EH (cell line): ENCODE results near the gene CLHC1.
"Not testable (repeated sequence)": the region's sequence is repeated elsewhere in the genome, so short reads cannot be mapped to it uniquely, and the experiment has no call there.

Experiments
- DNase-seq: peaks from one replicate; pipeline ENCODE4 v3.0.0-alpha.2; 2015; ENCODE audit warnings: low read depth

CLHC1 gene

GRCh38 chr2:55153584-55154299, 78.4 kb downstream of the CLHC1 start:
- DNase-seq, result no peak

- no peak for DNase-seq
Measured at GRCh38 chr2:55152475-55153412, 79.3 kb downstream of the CLHC1 start.

- DNase-seq, result peak; percentile 62
Measured at GRCh38 chr2:55151733-55152433, 80.2 kb downstream of the CLHC1 start.

GRCh38 chr2:55150834-55151233, 81.3 kb downstream of the CLHC1 start:
- no peak for DNase-seq

- peak; percentile 94 for DNase-seq
Measured at GRCh38 chr2:55148269-55148668, 83.8 kb downstream of the CLHC1 start.

GRCh38 chr2:55147531-55147930, 84.6 kb downstream of the CLHC1 start:
- no peak for DNase-seq

- DNase-seq, result no peak
Measured at GRCh38 chr2:55147041-55147440, 85.1 kb downstream of the CLHC1 start.

- no peak for DNase-seq
Measured at GRCh38 chr2:55146263-55146662, 85.8 kb downstream of the CLHC1 start.

- DNase-seq, result peak; percentile 55
Measured at GRCh38 chr2:55144922-55145820, 86.9 kb downstream of the CLHC1 start.

GRCh38 chr2:55143706-55144105, 88.4 kb downstream of the CLHC1 start:
- DNase-seq, result not testable (repeated sequence)

- no peak for DNase-seq
Measured at GRCh38 chr2:55142518-55142917, 89.6 kb downstream of the CLHC1 start.

GRCh38 chr2:55141572-55142413, 90.3 kb downstream of the CLHC1 start:
- no peak for DNase-seq

GRCh38 chr2:55140316-55141219, 91.5 kb downstream of the CLHC1 start:
- DNase-seq, result no peak

GRCh38 chr2:55139305-55139704, 92.8 kb downstream of the CLHC1 start:
- DNase-seq, result no peak

- no peak for DNase-seq
Measured at GRCh38 chr2:55138882-55139229, 93.2 kb downstream of the CLHC1 start.

GRCh38 chr2:55138014-55138881, 93.8 kb downstream of the CLHC1 start:
- no peak for DNase-seq

- DNase-seq, result no peak
Measured at GRCh38 chr2:55137024-55137958, 94.8 kb downstream of the CLHC1 start.
